Osteoblast (primary cell): ENCODE data around the gene FMN1. TPM values are rescaled to one million over a fixed set of nuclear protein-coding genes. Genes with fewer than 3 reads are reported as not detected.

ENCODE experiments used
- DNase-seq: peaks from one replicate; pipeline ENCODE4 v3.0.0; 2011; ENCODE audit warnings: low spot score, mixed read lengths; ENCODE audit not compliant: insufficient read length; ENCODE audit errors: missing footprints
- H2AFZ ChIP-seq: 2 replicates; pipeline ENCODE4 v1.6.0; 2011; ENCODE audit warnings: mild to moderate bottlenecking, low read length
- H3K27ac ChIP-seq: 2 replicates; pipeline ENCODE4 v1.5.1; 2011; ENCODE audit warnings: mild to moderate bottlenecking, low read depth, low read length, moderate library complexity
- H3K27me3 ChIP-seq: 2 replicates; pipeline ENCODE4 v1.6.0; 2012; ENCODE audit warnings: mild to moderate bottlenecking, control low read depth, inconsistent platforms, low read length, moderate library complexity; ENCODE audit not compliant: insufficient read depth
- H3K36me3 ChIP-seq: 2 replicates; pipeline ENCODE4 v1.5.1; 2011; ENCODE audit warnings: mild to moderate bottlenecking, low read length, control low read depth, moderate library complexity; ENCODE audit not compliant: insufficient read depth
- H3K4me1 ChIP-seq: 2 replicates; pipeline ENCODE4 v1.5.1; 2011; ENCODE audit warnings: mild to moderate bottlenecking, low read length, control low read depth, moderate library complexity; ENCODE audit not compliant: insufficient read depth
- H3K4me2 ChIP-seq: 2 replicates; pipeline ENCODE4 v1.6.0; 2011; ENCODE audit warnings: mild to moderate bottlenecking, low read length; ENCODE audit not compliant: insufficient read depth
- H3K4me3 ChIP-seq: fragments of 200-600 bp; sonication (generic); 3 replicates; pipeline ENCODE4 v1.5.1; 2012; ENCODE audit warnings: mild to moderate bottlenecking, low read length, inconsistent platforms; ENCODE audit not compliant: insufficient read depth
- H3K79me2 ChIP-seq: 2 replicates; pipeline ENCODE4 v1.6.0; 2012; ENCODE audit warnings: mild to moderate bottlenecking, low read length, control low read depth, inconsistent platforms; ENCODE audit not compliant: insufficient read depth
- H3K9me3 ChIP-seq: 2 replicates; pipeline ENCODE4 v1.5.1; 2011; ENCODE audit warnings: low read depth, low read length, control low read depth
- H4K20me1 ChIP-seq: 2 replicates; pipeline ENCODE4 v1.6.0; 2012; ENCODE audit warnings: mild to moderate bottlenecking, low read length, control low read depth; ENCODE audit not compliant: insufficient read depth
- total RNA-seq: library from RNA; depleted of rRNA; stranded (reverse); fragments of >200 nt; gene quantifications from 2 replicates; pipeline ENCODE4 v1.2.3, GENCODE V29; 2012
- TF ChIP-seq, protein P1 (sequence below): IDR thresholded peaks from 2 replicates; pipeline ENCODE4 v1.5.1; 2011; ENCODE audit warnings: mild to moderate bottlenecking, low read depth, low read length, moderate library complexity; ENCODE audit errors: extremely low read depth

The FMN1 gene
- total RNA-seq, 1 donor, result 9.0 TPM

- DNase-seq, result no peak
- peaks cover 4% of the 10 kb centered on the region for H3K79me2 ChIP-seq
- no peak overlapping the region for H3K27ac ChIP-seq
Measured at GRCh38 chr15:32966512-32966911, 228.0 kb downstream of the FMN1 start.

DNA sequence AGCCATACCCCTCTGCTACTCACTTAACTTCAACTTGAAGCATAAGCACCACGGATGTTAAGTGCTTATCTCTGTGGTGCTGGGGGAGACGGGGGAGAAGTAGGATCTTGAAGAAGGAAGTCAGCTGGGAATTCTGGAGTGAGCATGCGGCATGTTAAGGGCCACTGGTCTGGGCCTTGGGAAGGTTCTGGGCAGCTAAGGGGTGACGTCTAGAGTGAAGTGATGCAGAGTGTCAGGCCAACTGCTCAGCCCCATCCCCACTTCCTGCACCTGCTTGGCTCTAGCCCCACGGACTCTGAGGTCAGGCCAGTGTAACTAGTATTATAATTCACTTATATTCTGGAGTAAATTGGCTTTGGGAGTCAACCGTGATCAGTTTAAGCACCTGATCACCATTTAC, 228.6 kb downstream of the FMN1 start:
- TF ChIP-seq, protein P1, sequence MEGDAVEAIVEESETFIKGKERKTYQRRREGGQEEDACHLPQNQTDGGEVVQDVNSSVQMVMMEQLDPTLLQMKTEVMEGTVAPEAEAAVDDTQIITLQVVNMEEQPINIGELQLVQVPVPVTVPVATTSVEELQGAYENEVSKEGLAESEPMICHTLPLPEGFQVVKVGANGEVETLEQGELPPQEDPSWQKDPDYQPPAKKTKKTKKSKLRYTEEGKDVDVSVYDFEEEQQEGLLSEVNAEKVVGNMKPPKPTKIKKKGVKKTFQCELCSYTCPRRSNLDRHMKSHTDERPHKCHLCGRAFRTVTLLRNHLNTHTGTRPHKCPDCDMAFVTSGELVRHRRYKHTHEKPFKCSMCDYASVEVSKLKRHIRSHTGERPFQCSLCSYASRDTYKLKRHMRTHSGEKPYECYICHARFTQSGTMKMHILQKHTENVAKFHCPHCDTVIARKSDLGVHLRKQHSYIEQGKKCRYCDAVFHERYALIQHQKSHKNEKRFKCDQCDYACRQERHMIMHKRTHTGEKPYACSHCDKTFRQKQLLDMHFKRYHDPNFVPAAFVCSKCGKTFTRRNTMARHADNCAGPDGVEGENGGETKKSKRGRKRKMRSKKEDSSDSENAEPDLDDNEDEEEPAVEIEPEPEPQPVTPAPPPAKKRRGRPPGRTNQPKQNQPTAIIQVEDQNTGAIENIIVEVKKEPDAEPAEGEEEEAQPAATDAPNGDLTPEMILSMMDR, result no peak
- H4K20me1 ChIP-seq, result no peaks in the 10 kb centered on the region
- H2AFZ ChIP-seq, result no peak overlapping the region
- DNase-seq, result no peak
- H3K36me3 ChIP-seq, result no peaks in the 10 kb centered on the region
- H3K79me2 ChIP-seq, result peaks cover 8% of the 10 kb centered on the region
- no peaks in the 10 kb centered on the region for H3K4me1 ChIP-seq
- H3K4me2 ChIP-seq, result no peak overlapping the region
- no peak overlapping the region for H3K4me3 ChIP-seq
- no peaks in the 10 kb centered on the region for H3K27me3 ChIP-seq
- H3K9me3 ChIP-seq, result no peaks in the 10 kb centered on the region
- H3K27ac ChIP-seq, result no peak overlapping the region

More at GRCh38 chr15:32966512-32966911, 228.0 kb downstream of the FMN1 start:
- Histone ChIP-seq H3K4me1 (no peaks in the 10 kb centered on the region), H3K27me3 (no peaks in the 10 kb centered on the region), H3K9me3 (no peaks in the 10 kb centered on the region), H3K4me3 (no peak overlapping the region), H4K20me1 (no peaks in the 10 kb centered on the region), H3K4me2 (no peak overlapping the region), H2AFZ (no peak overlapping the region), H3K36me3 (no peaks in the 10 kb centered on the region)
- TF ChIP-seq, protein P1, result no peak

DNA sequence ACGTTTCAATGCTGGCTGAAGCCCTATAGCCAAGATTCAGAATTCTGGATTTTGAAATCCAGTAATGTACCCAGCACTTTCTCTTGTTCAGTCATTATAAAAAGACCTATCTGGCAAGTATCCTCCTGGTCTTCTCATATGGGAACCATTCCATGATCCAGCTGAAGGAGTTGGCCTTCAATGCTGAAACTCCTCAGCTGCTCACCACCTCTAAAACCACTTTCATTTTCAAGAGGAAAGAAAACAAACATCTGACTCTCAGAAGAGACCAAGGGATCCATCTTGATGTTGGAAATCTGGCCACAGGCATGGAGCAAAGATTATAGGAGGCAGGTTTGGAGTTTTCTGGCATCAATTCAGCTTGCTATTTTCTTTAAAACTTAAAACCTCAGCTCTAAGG, 235.4 kb downstream of the FMN1 start:
- peak overlapping the region; percentile 33 for H2AFZ ChIP-seq

GRCh38 chr15:32957219-32957618, 237.3 kb downstream of the FMN1 start:
- Histone ChIP-seq H3K79me2 (peaks cover 45% of the 10 kb centered on the region), H3K4me3 (no peak overlapping the region)
- DNase-seq, result no peak

More for the DNA sequence above, 235.4 kb downstream of the FMN1 start:
- TF ChIP-seq, protein P1, result no peak
- Histone ChIP-seq H3K27ac (peak overlapping the region; percentile 31), H3K4me3 (peak overlapping the region; percentile 14), H3K36me3 (no peaks in the 10 kb centered on the region), H3K4me1 (peaks cover 38% of the 10 kb centered on the region), H3K79me2 (peaks cover 31% of the 10 kb centered on the region), H3K4me2 (peak overlapping the region; percentile 31), H4K20me1 (no peaks in the 10 kb centered on the region), H3K27me3 (no peaks in the 10 kb centered on the region), H3K9me3 (no peaks in the 10 kb centered on the region)
- DNase-seq, result peak; percentile 19

More at GRCh38 chr15:32957219-32957618, 237.3 kb downstream of the FMN1 start:
- peaks cover 41% of the 10 kb centered on the region for H3K4me1 ChIP-seq
- TF ChIP-seq, protein P1, result no peak
- no peaks in the 10 kb centered on the region for H3K9me3 ChIP-seq
- H3K27ac ChIP-seq, result peak overlapping the region; percentile 83
- H2AFZ ChIP-seq, result no peak overlapping the region
- peak overlapping the region; percentile 55 for H3K4me2 ChIP-seq
- no peaks in the 10 kb centered on the region for H4K20me1 ChIP-seq
- H3K27me3 ChIP-seq, result no peaks in the 10 kb centered on the region
- H3K36me3 ChIP-seq, result no peaks in the 10 kb centered on the region
